Transverse colon (tissue), 4 donors: ENCODE measurements around the gene NPEPL1. TPM values are rescaled to one million over a fixed set of nuclear protein-coding genes. Genes with fewer than 3 reads are reported as not detected.

Experiments used
- DNase-seq: peaks from one replicate; pipeline ENCODE4 v3.0.0-alpha.2; 2019
- H3K27ac ChIP-seq, 4 donors: fragments of 200-600 bp; sonication (generic); 2 replicates each; pipeline ENCODE4 v1.5.1; 2016 to 2018; ENCODE audit warnings: inconsistent platforms in 4 of 4
- H3K27me3 ChIP-seq: fragments of 200-600 bp; sonication (generic); 2 replicates; pipeline ENCODE4 v1.5.1; 2017; ENCODE audit warnings: inconsistent platforms
- H3K36me3 ChIP-seq, 4 donors: fragments of 200-600 bp; sonication (generic); 2 replicates each; pipeline ENCODE4 v1.5.1; 2017 to 2019; ENCODE audit warnings: inconsistent platforms in 4 of 4
- H3K4me1 ChIP-seq, 4 donors: fragments of 200-600 bp; sonication (generic); 2 replicates each; pipeline ENCODE4 v1.5.1; 2017 to 2020; ENCODE audit warnings: inconsistent platforms in 4 of 4
- H3K4me3 ChIP-seq, 4 donors: fragments of 200-600 bp; sonication (generic); 1 replicate in 1 of 4; 2 replicates in 3 of 4; pipeline versions ENCODE4 v1.5.1 to v1.6.1; 2017 to 2019; ENCODE audit warnings: inconsistent platforms in 4 of 4
- H3K9me3 ChIP-seq, 2 donors: fragments of 200-600 bp; sonication (generic); 2 replicates each; pipeline ENCODE4 v1.5.1; 2017 to 2019; ENCODE audit warnings: inconsistent platforms in 2 of 2
- CTCF ChIP-seq, 5 experiments: fragments of 200-600 bp in 3 of 5; fragments of 450-650 bp in 2 of 5; sonication (generic) in 3 of 5; IDR thresholded peaks; 1 replicate in 2 of 5; 2 replicates in 3 of 5; pipeline ENCODE4 v1.5.1; 2016 to 2017; ENCODE audit warnings: antibody characterized with exemption in 5 of 5, inconsistent platforms in 3 of 5, mild to moderate bottlenecking in 2 of 5, moderate library complexity in 1 of 5
- EP300 ChIP-seq: sonication (generic); formaldehyde crosslinking; IDR thresholded peaks from one replicate; pipeline ENCODE4 v1.6.1; 2017; ENCODE audit warnings: antibody characterized with exemption, low read depth
- POLR2A ChIP-seq: fragments of 450-650 bp; IDR thresholded peaks from one replicate; pipeline ENCODE4 v1.6.1; 2016; ENCODE audit warnings: antibody characterized with exemption, mild to moderate bottlenecking, moderate library complexity
- POLR2AphosphoS5 ChIP-seq, 3 donors: sonication (generic); formaldehyde crosslinking; IDR thresholded peaks; one replicate each; pipeline ENCODE4 v1.6.1; 2016; ENCODE audit warnings: antibody characterized with exemption in 3 of 3
- WGBS, 2 donors: methylation state at CpG; one replicate each; pipeline ENCODE4 v1.1.5; 2018; ENCODE audit warnings: low coverage in 1 of 2; 5-methylcytosine and 5-hydroxymethylcytosine counted together
- in situ Hi-C, 4 donors: fragments of 200-750 bp; cut with MboI; loops; one replicate each; pipeline versions ENCODE4 v1.15.0 to v1.15.1; 2017; ENCODE audit warnings: low sequenced_read_pairs in 3 of 4, low pct_ligation_motif_present in 1 of 4, low pct_unique_long_range_greater_than_20kb in 1 of 4
- intact Hi-C: fragments of 100-400 bp; cut with DNase I; formaldehyde crosslinking; loops from one replicate; pipeline ENCODE4 v1.15.1; 2023; ENCODE audit warnings: low total_unique reads
- total RNA-seq, 4 donors: library from RNA; depleted of rRNA; stranded (reverse); fragments of >200 nt; gene quantifications; one replicate each; pipeline ENCODE4 v1.1.0, GENCODE V29; 2016

Gene NPEPL1
- total RNA-seq, 4 donors from 2014 or later, result 33.3 to 109 (median 66.9) TPM

- no peak overlapping the region for H3K27ac ChIP-seq
- H3K27me3 ChIP-seq, result no peaks in the 10 kb centered on the region
- H3K36me3 ChIP-seq, result no peaks in the 10 kb centered on the region
- 89% methylated on average over 3 of the region's 3 CpGs; no CpG with 5 or more reads in 1 of the 2 donors for WGBS, 2 donors
- intact Hi-C loops (no loop called here), in situ Hi-C loops (loop anchor here in 1 of 4 donors (25.0 kb wide), 1 partner anchor 101 kb away; the partner anchor contains the start of genes GNAS and GNAS-AS1)
- no peaks in the 10 kb centered on the region for H3K9me3 ChIP-seq
- TF ChIP-seq POLR2AphosphoS5 (IDR thresholded peaks at IDR 0.05) (no peak), POLR2A (no peak), EP300 (no peak), CTCF (IDR thresholded peaks at IDR 0.05) (no peak)
- no peak overlapping the region for H3K4me3 ChIP-seq
- no peaks in the 10 kb centered on the region for H3K4me1 ChIP-seq
- DNase-seq, result no peak
Observed at GRCh38 chr20:58760856-58761255, 68.3 kb downstream of the NPEPL1 start.

- no peak overlapping the region for H3K4me3 ChIP-seq
- in situ Hi-C loops (loop anchor here in 1 of 4 donors (25.0 kb wide), 1 partner anchor 100 kb away; the partner anchor contains the start of genes GNAS and GNAS-AS1), intact Hi-C loops (no loop called here)
- no peak overlapping the region for H3K27ac ChIP-seq
- no peaks in the 10 kb centered on the region for H3K9me3 ChIP-seq
- H3K27me3 ChIP-seq, result peaks cover 10% of the 10 kb centered on the region
- H3K36me3 ChIP-seq, result no peaks in the 10 kb centered on the region
- H3K4me1 ChIP-seq, result no peaks in the 10 kb centered on the region
- TF ChIP-seq EP300 (no peak), POLR2A (no peak), POLR2AphosphoS5 (IDR thresholded peaks at IDR 0.05) (no peak), CTCF (IDR thresholded peaks at IDR 0.05) (no peak)
- no peak for DNase-seq
- WGBS, 2 donors, result 84% methylated on average over 4 of the region's 4 CpGs; no CpG with 5 or more reads in 1 of the 2 donors
Observed at GRCh38 chr20:58762120-58762519, 69.5 kb downstream of the NPEPL1 start.

GRCh38 chr20:58763076-58763475 lies 70.5 kb downstream of the NPEPL1 start:
- Histone ChIP-seq H3K36me3 (no peaks in the 10 kb centered on the region), H3K4me1 (no peaks in the 10 kb centered on the region), H3K27ac (no peak overlapping the region), H3K9me3 (no peaks in the 10 kb centered on the region), H3K27me3 (peaks cover 14% of the 10 kb centered on the region), H3K4me3 (no peak overlapping the region)
- TF ChIP-seq POLR2AphosphoS5 (IDR thresholded peaks at IDR 0.05), result no peak
- no peak for TF ChIP-seq CTCF (IDR thresholded peaks at IDR 0.05)
- TF ChIP-seq POLR2A, result no peak
- TF ChIP-seq EP300, result no peak
- intact Hi-C loops (no loop called here), in situ Hi-C loops (loop anchor here in 1 of 4 donors (25.0 kb wide), 1 partner anchor 99 kb away; the partner anchor contains the start of genes GNAS and GNAS-AS1)
- DNase-seq, result no peak
- WGBS, 2 donors, result 80 to 87% methylated on average over 3 to 7 of the region's 7 CpGs

Other genes starting within 250 kb of the NPEPL1 start
- gene APCDD1L, start 177.4 kb upstream of the NPEPL1 start, total RNA-seq, result under 1 TPM in 1 of 4 donors, not detected in 3; 0.16 TPM
- gene STX16, start 41.5 kb upstream of the NPEPL1 start, total RNA-seq, result 100 to 1,000 TPM in 1 of 4 donors, 10 to 100 TPM in 3; 52.3 to 146 (median 77.0) TPM
- gene GNAS-AS1, start 158.1 kb downstream of the NPEPL1 start, total RNA-seq, result 1 to 10 TPM in 1 of 4 donors, under 1 TPM in 1, not detected in 2; 0.55 to 1.1 TPM
- 100 to 1,000 TPM; 501 to 716 (median 535) TPM for gene GNAS, start 159.9 kb downstream of the NPEPL1 start, total RNA-seq